HG03442 (cell line): ENCODE measurements around the gene CTU1.
"Not testable (repeated sequence)": the region's sequence is repeated elsewhere in the genome, so short reads cannot be mapped to it uniquely, and the experiment has no call there.

ENCODE experiments used
- ATAC-seq: cut with Tn5 transposase; IDR thresholded peaks from one replicate; pipeline ENCODE4 v1.9.1; 2021; ENCODE audit warnings: mild to moderate bottlenecking, moderate library complexity; ENCODE audit not compliant: unreplicated experiment

Gene CTU1

DNA sequence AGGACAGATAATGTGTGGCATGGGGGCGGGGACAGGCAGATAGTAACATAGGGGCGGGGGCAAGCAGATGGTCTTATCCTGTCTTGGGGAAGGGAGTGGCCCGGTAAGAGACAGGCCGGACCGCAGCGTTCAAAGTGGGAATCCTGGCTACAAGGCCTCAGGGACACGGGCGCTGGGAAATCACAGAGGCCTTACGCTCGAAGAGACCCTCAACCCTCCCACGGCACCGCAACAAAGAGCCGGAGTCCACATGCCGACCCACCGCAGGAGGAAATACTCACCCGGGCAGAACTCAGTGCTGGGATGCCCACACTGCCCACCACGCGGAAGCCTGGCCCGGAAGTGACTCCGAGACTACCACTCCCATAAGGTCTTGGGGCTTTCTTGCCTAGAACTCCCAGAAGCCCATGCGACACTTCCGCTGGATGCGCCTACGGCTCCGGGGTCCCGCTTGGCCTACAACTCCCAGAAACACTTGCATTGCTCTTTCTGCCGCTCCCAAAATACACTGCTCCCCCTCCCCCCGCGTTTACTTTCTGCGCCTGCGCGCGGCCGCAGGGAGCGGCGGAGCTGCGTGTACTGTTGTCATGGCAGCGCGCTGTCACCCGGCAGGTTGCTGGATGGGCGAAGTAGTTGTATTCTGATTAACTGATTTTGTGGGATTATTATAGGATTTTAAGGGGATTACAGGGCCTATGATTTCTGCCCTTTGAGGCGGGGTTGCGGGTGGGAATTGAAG, at the start of gene CTU1:
Gene CTU1 (minus strand): TSS at position 344 of the 739 bp plus-strand sequence. CDS start 3,840 bp downstream, outside the sequence.
- ATAC-seq = peak; percentile 92

DNA sequence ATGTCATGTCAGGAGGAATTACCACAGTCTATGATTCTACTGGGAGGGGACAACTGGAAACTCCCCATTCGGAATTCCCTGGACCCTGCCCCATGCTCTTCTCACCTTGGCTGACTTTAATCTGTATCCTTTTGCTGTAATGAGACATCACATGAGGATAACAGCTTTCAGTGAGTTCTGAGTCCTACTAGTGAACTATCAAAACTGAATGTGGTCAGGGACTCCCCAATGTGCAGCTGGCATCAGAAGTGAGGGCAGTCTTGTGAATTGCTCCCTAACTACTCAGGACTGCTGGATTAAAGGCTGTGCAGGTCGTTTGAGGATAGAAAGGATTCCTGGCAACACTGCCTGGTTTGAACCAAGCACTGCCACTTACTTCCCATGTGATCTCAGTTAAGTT, 49.1 kb upstream of the CTU1 start:
- no peak for ATAC-seq

DNA sequence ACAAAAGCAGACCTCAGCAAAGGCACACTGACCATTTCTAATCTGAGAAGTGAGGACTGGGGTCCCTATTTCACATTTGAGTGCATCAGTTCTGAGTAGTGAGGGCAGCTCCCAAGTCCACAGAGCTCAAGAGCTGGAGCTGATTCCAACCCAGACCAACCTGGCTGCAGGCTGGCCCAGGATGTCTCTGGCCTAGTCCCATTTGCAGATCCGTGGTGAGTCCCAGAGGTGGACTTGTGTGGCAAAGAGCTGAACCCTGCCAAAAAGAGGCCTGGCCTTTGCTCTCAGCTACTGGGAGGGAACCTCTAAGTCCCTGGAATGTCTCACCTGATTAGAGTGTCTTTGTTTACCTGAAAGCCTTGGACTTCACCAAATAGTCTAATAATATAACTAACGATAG, 48.5 kb upstream of the CTU1 start:
- no peak for ATAC-seq

- ATAC-seq = no peak
Measured at GRCh38 chr19:51150627-51151026, 42.4 kb upstream of the CTU1 start.

GRCh38 chr19:51148580-51148979, 40.4 kb upstream of the CTU1 start:
- no peak for ATAC-seq

DNA sequence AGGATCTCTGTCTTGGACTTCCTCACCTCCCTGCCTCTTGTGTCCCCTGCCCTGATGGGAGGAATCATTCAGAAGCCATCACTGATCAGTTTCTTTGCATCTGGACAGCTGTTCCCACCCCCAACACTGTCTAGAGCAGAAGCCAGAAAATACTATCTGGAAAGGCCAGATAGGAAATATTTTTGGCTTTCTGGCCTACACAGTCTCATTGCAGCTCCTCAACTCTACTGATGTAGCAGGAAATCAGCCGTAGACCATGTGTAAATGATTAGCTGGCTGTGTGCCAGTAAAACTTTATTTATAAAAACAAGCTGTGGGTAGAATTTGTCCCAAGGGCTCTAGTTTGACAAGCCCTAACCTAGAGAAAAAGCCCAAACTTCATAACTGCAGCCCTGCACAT, 39.5 kb upstream of the CTU1 start:
- ATAC-seq = no peak

GRCh38 chr19:51146751-51147150, 38.5 kb upstream of the CTU1 start:
- no peak for ATAC-seq

DNA sequence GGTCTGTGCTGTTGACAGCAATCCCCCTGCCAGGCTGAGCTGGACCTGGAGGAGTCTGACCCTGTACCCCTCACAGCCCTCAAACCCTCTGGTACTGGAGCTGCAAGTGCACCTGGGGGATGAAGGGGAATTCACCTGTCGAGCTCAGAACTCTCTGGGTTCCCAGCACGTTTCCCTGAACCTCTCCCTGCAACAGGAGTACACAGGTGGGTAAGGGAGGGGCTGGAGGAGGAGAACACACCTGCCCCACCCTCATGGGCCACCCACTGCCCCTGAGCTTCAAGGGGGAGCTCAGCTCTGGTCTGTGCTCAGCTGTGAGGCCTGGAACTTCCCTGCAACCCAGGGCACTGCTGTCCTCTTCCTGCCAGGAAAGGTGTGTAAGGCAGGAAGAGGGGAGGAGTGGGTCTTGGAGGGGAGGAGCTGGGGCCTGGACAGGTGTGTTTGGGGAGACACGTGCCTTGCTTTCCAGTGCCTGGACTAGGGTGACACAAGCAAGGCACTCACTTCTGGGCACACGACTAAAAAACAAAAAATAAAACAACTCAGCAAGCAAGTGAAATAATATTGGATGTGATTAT, 37.8 kb upstream of the CTU1 start:
- ATAC-seq = no peak

- ATAC-seq = no peak
Measured at GRCh38 chr19:51144482-51145045, 36.4 kb upstream of the CTU1 start.

DNA sequence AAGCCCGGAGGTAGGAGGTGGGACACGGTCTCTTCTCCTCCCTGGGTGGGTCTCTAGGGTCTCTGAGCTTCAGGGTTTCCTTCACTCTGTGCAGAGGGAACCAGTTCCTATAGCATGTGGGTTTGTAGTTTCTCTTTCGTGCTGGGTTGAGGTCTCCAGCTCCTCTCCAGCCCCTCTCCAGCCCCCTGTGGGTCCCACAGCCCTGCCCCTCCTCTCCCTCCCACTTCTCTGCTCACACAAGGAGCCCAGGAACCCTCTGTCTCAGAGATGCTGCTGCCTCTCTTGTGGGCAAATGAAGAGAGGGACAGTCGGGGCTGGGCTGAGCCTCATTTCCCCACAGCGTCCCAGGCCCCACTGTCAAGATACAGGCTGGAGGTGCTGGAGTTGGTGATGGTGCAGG, 35.3 kb upstream of the CTU1 start:
- ATAC-seq = no peak

GRCh38 chr19:51142809-51143475, 34.7 kb upstream of the CTU1 start:
- ATAC-seq = not testable (repeated sequence)

DNA sequence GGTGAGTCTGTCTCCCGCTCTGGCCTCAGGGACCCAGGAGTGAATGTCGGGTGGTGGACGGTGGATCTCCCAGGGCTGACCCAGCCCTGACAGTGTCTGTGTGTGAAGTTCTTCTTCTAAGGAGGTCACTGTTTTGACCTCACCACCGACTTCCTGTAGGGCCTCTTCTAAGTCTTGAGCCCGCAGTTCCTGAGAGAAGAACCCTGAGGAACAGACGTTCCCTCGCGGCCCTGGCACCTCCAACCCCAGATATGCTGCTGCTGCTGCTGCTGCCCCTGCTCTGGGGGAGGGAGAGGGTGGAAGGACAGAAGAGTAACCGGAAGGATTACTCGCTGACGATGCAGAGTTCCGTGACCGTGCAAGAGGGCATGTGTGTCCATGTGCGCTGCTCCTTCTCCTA, 33.9 kb upstream of the CTU1 start, which contains the start of gene SIGLEC7:
Gene SIGLEC7 (plus strand): TSS at position 183 of the 400 bp plus-strand sequence. CDS start 69 bp downstream, at position 252.
- ATAC-seq = no peak

DNA sequence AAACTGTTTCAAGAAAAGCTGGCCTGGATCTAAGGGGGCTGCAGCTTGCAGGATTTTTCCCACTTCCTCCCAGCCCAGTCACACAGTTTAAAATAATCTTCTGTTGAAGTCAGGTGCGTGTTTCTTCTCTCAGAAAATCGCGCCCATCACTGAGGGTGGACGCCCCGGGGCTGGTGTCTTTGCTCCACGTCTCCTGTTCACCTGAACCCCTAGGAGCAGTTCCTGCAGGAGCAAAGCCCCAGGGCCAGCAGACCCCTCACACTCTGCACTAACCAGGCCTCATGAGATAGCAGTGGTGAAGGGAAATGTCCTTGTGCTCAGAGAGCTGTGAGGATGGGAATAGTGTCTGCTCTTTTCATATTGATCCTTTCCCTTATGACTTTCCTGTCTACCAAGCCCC, 33.0 kb upstream of the CTU1 start:
- no peak for ATAC-seq

DNA sequence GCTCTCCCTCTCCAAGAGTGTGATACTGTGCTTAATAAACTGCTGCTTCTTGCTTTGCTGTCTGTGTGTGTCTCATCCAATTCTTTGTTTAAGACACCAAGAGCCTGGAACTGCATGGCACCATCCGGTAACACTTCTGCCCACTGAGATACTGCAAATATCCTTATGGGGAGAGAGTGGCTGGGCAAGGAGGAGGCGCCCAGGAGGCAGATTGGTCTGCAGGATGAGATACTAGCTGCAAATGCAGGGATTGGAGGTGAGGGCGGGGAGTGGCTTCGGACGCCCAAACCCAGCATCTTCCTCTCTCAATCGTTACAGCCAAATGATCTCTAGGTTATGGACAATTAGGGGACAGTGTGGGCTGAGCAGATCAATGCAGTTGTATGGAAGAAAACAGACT, 32.2 kb upstream of the CTU1 start:
- no peak for ATAC-seq

GRCh38 chr19:51139299-51140014, 31.2 kb upstream of the CTU1 start:
- no peak for ATAC-seq

DNA sequence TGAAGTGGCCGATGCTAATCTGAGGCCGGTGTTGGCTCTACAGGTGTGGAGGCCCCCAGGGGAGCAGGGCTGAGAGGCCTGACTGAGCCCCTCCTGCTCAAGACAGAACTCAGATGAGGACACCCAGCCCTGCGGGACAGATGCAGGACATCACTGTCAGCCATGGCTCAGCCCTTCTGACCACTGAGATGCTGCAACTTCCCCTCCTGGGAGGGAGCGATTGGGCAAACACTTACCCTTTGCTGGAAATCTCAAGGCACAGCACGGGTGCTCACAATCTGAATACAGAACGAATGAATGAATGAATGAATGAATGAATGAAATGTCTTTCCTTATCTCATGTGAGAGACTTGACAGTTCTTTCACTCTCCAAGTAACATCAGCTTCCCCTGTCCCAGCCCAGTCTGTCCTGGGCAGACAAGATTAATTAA, 30.4 kb upstream of the CTU1 start:
- no peak for ATAC-seq

GRCh38 chr19:51137792-51138425, 29.7 kb upstream of the CTU1 start:
- no peak for ATAC-seq

DNA sequence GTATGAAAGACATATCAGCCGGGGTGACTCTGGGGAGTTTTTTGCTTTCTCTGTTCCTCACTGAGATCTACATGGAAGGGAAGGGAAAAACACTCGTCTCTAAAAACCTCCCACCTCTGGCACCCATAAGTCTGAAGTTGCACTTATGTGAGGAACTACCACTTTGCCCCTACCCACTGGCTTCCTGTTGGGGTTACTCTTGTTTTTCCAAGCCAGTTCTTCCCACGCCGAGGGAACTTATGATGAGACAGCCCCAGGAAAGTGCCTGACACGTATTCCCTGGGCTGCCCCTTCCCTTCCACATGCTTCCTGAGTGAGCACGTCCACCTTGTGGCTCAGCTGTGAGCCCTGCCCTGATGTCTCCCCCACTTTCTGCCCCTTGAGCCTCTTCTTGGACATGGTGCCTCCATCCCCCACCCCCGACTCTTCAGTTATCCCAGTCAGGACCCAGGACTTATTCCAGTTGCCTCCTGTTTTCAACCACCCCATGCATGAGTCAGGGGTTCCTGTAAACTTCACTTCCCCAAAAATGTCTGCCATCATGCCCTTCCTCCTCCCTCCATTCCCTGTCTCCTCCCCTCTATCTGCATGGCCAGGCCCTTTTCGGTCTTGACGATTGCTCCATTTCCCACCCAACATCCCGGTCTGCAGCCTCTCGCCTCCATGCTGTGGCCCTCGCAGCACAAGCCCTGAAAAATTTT, 28.8 kb upstream of the CTU1 start:
- ATAC-seq = no peak

- ATAC-seq = no peak
Measured at GRCh38 chr19:51135986-51136762, 28.0 kb upstream of the CTU1 start.
